Head of caudate nucleus (tissue), 42 donors: Measurements from ENCODE around the gene ARHGAP23.

ENCODE experiments used
- DNase-seq, 42 donors: peaks; one replicate each; pipeline versions ENCODE4 v3.0.0 to v3.0.0-alpha.2; 2020 to 2021; ENCODE audit warnings: mixed read lengths in 7 of 42
- intact Hi-C: fragments of 100-400 bp; cut with DNase I; formaldehyde crosslinking; loops from one replicate; pipeline ENCODE4 v1.15.0; 2022

Gene ARHGAP23

DNA sequence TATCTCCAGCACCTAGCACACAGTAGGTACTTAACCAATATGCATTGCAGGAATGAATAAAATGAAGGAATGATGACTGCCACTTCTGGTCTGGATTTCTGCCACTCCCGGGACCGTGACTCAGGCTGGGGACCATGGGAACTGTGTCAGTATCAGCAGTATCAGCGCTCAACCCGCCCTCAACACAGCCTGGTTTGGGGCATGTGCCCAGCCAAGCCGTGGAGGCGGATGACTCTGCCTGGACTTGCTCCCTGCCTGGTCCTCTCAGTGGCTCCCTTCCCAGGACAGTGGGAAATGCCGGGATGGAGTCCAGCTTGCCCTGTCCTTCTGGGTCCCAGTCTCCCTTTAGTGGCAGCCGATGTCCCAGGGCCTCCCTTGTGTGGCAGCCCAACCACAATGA lies 122.4 kb downstream of the ARHGAP23 start:
- intact Hi-C loops: loop anchor here (10.0 kb wide), 1 partner anchor 184 kb away; the partner anchor contains the start of gene CISD3

DNA sequence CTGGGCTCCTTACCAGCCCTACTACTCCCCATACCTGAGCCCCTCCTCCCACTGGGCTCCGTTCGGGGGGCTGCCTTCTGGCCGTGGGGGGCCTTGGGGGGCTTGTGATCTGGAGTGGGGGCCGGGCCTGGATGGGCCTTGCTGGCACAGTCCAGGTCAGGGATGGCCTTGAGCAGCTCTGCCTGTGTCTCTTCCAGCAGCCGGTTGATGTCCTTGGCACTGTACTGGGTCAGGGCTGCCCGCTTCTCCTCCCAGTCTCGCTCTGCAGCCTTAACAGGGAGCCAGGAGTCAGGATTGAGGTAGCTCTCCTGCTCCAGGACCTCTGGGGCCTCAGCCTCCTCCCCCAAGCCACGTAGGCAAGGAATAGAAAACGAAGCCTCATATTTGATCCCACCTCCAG lies 122.9 kb downstream of the ARHGAP23 start:
- DNase-seq: no peak
- intact Hi-C loops: loop anchor here (10.0 kb wide), 1 partner anchor 184 kb away; the partner anchor contains the start of gene CISD3

More for the DNA sequence above, 122.4 kb downstream of the ARHGAP23 start:
- DNase-seq: peak in 19 of 42 donors; percentile 37 to 88 (median 57)

DNA sequence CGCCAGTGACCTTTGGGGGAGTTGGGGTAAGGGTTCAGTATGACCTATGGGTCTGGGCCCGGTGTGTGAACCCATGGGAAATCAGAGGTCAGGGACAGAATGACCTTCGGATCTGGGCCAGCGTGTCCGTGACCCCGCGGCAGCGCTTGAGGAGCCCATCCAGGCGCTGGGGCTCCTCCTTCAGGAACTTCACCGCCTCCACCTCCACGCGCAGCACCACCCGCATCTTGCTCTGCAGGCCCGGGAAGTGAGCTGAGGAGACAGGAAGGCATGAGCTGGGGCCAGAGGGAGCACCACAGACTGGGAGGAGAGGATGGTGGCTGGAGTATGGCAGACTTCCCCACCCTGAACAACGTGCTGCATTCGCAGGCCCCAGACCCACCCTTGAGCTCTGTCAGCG lies 124.1 kb downstream of the ARHGAP23 start:
- DNase-seq: no peak
- intact Hi-C loops: loop anchor here (10.0 kb wide), 1 partner anchor 182 kb away; the partner anchor contains the start of gene CISD3

DNA sequence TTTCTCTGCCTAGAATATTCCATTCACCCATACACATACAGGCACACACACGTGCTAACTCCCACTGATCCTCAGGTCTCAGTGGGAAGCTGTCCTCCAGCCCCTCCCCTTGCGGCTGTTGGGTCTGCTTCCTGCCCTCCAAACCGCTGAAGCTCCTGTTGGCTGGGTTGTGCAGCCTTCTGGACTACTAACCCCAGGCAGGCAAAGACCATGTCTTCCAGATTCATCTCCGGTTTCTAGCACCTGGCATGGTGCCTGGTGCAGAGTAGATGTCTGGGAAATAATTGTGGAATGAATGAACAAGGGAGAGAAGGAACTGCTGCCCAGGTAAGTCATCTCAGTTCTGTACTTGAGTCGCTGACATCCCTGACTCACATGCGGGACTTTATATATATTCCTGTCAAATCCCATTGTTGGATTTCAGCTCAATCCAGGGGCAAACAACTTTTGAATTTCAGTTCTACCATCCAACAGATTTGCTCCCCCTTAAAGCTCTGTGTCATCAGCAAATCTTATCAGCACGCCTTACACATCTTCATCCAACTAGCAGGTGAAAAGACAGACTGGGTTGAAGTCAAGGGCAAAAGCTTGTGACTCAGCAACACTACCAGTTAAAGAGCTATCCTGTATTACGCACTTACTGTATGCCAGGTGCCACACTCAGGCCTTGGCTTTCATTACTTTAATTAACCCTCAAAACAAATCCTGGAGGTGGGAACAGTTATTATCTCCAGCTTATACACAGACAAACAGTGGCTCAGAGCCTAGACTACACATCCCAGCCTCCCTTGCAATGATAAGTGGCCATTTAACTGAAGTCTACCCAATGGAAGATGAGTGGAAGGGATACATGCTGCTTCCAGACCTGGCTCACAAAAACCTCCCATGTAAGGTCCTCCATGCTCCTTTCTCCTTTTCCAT lies 126.4 kb downstream of the ARHGAP23 start:
- intact Hi-C loops: loop anchor here (10.0 kb wide), 1 partner anchor 180 kb away; the partner anchor contains the start of gene CISD3
- peak in 3 of 42 donors; percentile 47 to 58 (median 56) for DNase-seq

DNA sequence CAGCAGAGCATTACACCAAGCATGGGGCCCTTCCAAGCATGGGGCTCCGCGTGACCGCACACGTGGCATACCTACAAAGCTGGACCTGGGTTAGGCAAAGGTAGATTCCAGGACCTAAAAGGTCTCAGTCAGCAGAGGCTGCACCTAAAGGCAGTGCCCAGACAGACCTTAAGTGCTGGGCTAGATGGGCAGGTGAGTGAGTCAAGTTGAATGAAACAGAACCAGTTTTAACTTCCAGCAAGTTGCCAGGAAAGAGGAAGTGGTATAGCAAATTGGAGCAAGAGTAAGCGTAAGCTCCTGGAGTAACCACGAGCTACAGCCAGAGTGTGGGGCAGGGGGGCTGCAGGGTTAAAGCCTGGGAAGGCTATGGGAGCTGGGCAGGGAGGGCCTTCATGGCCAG lies 128.0 kb downstream of the ARHGAP23 start:
- DNase-seq: no peak
- intact Hi-C loops: loop anchor here (10.0 kb wide), 1 partner anchor 179 kb away; the partner anchor contains the start of gene CISD3

DNA sequence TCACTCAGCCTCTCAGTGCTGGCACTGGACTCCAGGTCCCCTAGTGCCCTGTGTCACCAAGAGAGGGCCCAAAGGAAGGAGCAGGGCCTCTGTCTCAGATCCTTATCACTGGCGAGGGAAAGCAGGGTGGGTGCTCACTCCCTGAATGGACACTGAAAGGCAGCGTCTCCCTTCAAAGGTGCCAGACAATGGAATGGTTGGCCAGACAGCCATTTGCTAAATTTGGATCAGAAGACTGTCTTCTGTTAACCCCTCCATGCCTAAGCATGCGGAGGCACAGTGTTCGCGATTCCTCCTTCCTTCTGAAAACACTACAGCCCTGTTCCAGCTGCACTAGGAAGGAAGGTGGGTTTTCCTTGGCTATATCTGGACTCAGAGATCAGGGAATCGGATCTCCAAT lies 129.1 kb downstream of the ARHGAP23 start:
- no peak for DNase-seq
- intact Hi-C loops: loop anchor here (10.0 kb wide), 1 partner anchor 177 kb away; the partner anchor contains the start of gene CISD3

DNA sequence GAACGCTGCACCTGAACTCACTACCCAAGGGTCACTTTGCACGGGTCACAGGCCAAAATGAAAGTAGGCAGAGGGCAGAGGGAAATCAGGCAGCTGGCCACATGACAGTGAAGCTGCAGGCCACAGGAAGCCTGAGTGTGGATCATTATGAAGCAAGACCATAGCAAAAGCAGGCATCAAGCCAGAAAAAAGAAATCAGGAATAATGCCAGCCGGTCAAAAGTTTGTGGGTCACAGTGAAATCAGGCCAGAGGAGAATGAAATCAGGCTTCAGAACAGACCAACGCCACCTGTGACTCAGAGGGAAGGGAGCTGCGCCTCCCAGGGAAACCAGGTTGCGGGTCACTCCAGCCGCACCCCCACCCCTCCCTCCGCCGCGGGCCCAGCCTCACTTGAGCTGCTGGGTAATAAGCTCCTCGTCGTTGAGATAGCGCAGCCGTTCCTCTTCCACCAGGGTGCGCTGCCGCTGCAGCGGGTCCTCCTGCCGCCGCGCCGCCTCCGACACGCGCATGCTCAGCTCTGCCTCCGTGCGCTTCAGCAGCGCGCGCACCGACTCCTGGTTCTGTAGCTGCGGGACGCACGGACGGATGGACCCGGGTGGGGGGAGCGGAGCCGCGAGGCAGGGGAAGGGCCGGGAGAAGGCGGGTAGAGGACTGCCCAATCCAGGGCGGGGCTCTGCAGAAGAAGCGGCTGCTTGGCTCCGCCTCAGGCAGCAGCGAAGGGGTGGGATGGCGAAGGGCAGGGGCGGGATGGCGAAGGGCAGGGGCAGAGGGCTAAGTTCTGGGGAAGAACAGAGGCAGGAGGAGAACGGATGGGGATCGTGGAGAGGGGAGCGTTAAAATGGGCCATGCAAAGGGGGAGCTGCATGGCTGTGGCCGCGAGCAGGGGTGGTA lies 129.8 kb downstream of the ARHGAP23 start:
- intact Hi-C loops: loop anchor here (2.0 to 10.0 kb wide), 2 partner anchors 107 to 177 kb away; partner anchors contain the start of gene CISD3
- peak; percentile 83 to 97 (median 92) for DNase-seq

DNA sequence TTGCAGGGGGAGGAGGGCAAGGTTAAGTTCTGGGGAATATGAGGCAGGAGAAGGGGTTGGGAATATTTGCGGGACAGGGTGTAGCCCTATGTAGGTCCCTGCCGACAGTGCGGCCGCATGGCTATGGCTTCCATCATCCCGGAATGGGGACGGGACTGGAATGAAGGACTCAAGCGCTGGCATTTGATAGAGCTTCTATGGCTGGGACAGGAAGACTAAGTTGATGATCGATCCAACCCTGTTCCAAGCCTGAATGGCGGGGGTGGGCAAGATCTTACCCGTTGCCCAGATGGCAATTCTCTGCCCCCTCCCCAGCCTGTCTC lies 130.4 kb downstream of the ARHGAP23 start:
- intact Hi-C loops: loop anchor here (2.0 to 10.0 kb wide), 2 partner anchors 106 to 176 kb away; partner anchors contain the start of gene CISD3
- DNase-seq: peak in 2 of 42 donors; percentile 28 to 58

DNA sequence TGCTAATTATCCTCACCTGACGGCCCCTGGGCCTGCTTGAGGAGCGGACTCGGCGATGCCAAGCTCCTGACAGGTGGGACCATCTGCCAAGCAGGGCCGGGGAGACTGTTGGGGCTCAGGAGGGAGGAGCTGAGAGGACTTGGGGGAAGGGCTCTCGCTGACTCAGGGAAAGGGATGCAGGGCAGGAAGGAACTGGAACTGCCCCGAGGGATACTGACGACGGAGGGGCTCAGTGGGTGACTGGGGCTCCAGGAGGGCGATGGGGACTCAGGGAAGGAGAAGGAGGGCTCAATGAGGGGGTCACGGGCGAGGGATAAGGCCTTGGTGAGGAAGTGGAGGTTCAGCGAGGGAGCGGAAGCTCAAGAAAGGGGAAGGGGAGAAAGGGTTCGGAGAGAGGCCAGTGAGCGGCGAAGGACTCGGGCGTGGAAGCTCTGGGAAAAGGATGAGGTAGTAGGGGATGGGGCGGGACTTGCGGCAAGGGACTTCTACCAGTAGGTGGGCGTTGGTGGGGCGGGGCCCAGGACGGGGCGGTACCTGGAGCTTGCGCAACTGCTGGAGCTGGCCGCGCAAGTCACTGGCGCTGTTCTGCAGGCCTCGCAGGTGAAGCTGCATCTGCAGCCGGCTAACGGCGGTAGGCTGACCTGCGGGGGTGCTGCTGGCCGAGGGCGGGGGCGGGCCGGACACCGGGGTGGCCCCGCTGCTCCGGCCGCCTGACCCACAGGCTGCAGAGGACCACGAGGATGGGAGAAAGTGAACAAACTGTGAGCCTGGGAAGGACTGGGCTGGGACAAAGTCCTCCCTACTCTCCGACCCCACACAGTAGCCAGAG lies 131.0 kb downstream of the ARHGAP23 start:
- intact Hi-C loops: loop anchor here (2.0 to 10.0 kb wide), 2 partner anchors 106 to 176 kb away; partner anchors contain the start of gene CISD3
- peak in 14 of 42 donors; percentile 24 to 64 (median 43) for DNase-seq

DNA sequence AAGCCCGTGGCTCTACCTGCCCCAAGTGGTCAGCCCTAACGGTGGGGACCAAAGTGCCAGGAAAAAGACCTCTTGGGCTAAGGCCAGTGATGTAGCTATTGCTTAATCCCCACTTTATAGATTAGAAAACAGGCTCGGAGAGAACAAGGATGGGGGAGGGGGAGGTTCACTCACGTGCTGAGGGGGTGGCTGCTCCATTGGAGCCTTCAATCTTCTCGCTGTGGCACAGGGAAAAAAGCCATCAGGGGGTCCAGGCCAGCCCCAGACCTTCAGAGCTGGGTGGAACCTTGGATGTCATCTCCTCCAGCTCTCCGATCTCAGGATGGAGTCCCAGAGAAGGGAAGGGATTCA lies 131.6 kb downstream of the ARHGAP23 start:
- peak in 1 of 42 donors; percentile 21 for DNase-seq
- intact Hi-C loops: loop anchor here (2.0 to 10.0 kb wide), 2 partner anchors 105 to 175 kb away; partner anchors contain the start of gene CISD3

DNA sequence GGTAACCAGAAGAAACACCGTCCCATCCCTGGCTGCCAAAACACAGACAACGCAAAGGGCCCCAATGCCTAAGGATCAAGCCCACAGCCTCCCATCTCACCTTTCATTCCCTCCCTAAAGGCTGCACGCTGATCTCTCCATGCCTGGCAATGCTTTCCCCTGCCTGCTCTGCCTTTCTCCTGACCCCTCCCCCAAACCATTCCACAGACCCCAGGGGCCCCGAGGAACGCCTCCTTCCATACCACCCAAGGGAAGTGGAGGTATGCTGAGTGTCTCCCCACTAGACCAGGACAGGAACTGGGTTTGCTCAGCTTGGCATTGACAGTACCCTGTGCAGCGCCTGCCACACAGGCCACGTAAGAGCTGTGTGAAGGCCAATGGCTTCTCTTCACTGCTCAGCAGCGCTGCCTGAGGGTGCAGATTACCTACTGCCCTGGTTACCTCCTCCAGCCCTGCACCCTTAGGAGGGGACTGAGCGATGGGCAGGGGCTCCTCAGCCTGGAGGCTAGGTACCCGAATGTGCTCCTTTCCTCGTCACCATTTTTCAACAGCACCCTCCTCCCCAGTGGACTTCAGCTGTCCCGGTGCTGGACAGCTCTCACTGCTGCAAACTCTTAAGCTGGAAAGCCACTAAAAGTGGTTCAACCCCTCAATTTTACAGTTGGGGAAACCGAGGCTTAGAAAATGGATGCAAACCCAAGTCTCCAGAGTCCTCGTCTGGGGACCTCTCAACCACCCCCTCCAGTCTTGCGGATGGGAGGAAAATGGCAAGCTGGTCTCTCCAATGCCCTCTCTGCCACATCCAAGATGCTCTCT lies 132.4 kb downstream of the ARHGAP23 start:
- intact Hi-C loops: no loop called here
- no peak for DNase-seq

DNA sequence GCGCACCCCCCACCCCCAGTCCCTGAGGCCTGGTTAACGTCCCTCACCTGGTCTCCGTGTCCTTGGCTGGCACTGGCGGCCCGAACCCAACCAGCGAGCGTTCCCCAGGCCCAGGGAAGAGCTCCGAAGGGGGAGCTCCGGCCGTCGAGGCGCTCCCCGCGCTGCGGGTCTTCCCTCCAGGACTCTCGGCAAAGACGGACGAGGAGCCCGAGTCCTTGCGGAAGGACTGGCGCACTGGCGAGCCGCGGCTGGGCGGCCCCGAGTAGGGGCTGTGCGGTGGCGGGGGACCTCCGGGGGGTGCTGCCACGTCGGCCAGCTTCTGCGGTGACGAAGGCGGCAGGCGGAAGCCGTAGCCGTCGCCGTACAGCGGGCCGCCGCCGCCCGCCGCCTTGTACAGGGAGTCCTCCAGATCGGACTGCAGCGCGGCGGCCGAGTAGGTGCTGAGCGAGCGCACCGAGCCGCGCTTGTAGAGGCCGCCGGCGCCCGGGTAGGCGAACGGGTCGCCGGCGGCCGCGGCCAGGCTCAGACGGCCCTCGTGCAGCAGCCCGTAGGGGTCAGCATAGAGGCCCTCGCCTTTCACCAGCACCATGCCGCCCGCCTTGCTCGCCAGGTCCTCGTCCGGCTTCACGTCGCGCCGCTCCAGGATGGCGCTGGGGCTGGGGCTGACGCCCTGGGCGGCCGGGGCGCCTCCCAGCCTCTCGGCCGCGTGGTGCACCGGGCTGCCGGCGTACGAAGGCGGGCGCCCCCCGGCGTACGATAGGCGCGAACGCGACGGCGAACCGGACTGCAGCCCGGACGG lies 133.4 kb downstream of the ARHGAP23 start:
- no peak for DNase-seq
- intact Hi-C loops: no loop called here
